Stimulated activated naive CD8-positive, alpha-beta T cell treated with anti-CD3 and anti-CD28 coated beads, Interleukin-15, Interleukin-2, amounts not matched to agents 100 ng/mL and 50 ng/mL, for 24 hours (primary cell): ENCODE measurements around the gene ARHGAP19.

Source experiments
- H3K27ac Mint-ChIP-seq: one replicate; pipeline ENCODE4 v1.8.0; 2021; ENCODE audit warnings: mild to moderate bottlenecking, mixed read lengths
- H3K27me3 Mint-ChIP-seq: one replicate; pipeline ENCODE4 v1.8.0; 2021; ENCODE audit warnings: mixed read lengths
- H3K36me3 Mint-ChIP-seq: one replicate; pipeline ENCODE4 v1.8.0; 2021; ENCODE audit warnings: low read depth, mixed read lengths
- H3K4me1 Mint-ChIP-seq: one replicate; pipeline ENCODE4 v1.8.0; 2021; ENCODE audit warnings: low read depth, mixed read lengths
- H3K4me3 Mint-ChIP-seq: one replicate; pipeline ENCODE4 v1.8.0; 2021; ENCODE audit warnings: mild to moderate bottlenecking, mixed read lengths
- H3K9me3 Mint-ChIP-seq: one replicate; pipeline ENCODE4 v1.8.0; 2021; ENCODE audit warnings: mixed read lengths

Gene ARHGAP19

GRCh38 chr10:97185326-97186058 is 106.9 kb downstream of the ARHGAP19 start, which contains the start of gene SLIT1:
SLIT1 (minus strand) TSS chr10:97185959; CDS start chr10:97185674, 285 bp downstream.
- H3K27me3 Mint-ChIP-seq: peaks cover 50% of the 10 kb centered on the region
- H3K4me3 Mint-ChIP-seq: peak within 1 kb of the TSS; percentile 41
- H3K36me3 Mint-ChIP-seq: no peaks in the 10 kb centered on the region

GRCh38 chr10:97184971-97185325 is 107.5 kb downstream of the ARHGAP19 start:
- no peaks in the 10 kb centered on the region for H3K9me3 Mint-ChIP-seq
- H3K27me3 Mint-ChIP-seq: peaks cover 54% of the 10 kb centered on the region
- no peak overlapping the region for H3K27ac Mint-ChIP-seq
- H3K36me3 Mint-ChIP-seq: no peaks in the 10 kb centered on the region
- H3K4me3 Mint-ChIP-seq: peak overlapping the region; percentile 41
- H3K4me1 Mint-ChIP-seq: peaks cover 8% of the 10 kb centered on the region

More at GRCh38 chr10:97185326-97186058, 106.9 kb downstream of the ARHGAP19 start, which contains the start of gene SLIT1:
- Mint-ChIP-seq H3K9me3 (no peaks in the 10 kb centered on the region), H3K27ac (no peak within 1 kb of the TSS), H3K4me1 (peaks cover 8% of the 10 kb centered on the region)

- H3K4me1 Mint-ChIP-seq: peaks cover 8% of the 10 kb centered on the region
- H3K36me3 Mint-ChIP-seq: no peaks in the 10 kb centered on the region
- no peaks in the 10 kb centered on the region for H3K9me3 Mint-ChIP-seq
- H3K4me3 Mint-ChIP-seq: no peak overlapping the region
- H3K27me3 Mint-ChIP-seq: peaks cover 47% of the 10 kb centered on the region
- H3K27ac Mint-ChIP-seq: no peak overlapping the region
Measured at GRCh38 chr10:97183314-97183713, 109.1 kb downstream of the ARHGAP19 start.

GRCh38 chr10:97182288-97182990 is 110.0 kb downstream of the ARHGAP19 start:
- Mint-ChIP-seq H3K36me3 (no peaks in the 10 kb centered on the region), H3K27me3 (peaks cover 42% of the 10 kb centered on the region), H3K4me3 (no peak overlapping the region), H3K4me1 (peaks cover 8% of the 10 kb centered on the region), H3K27ac (no peak overlapping the region), H3K9me3 (no peaks in the 10 kb centered on the region)

DNA sequence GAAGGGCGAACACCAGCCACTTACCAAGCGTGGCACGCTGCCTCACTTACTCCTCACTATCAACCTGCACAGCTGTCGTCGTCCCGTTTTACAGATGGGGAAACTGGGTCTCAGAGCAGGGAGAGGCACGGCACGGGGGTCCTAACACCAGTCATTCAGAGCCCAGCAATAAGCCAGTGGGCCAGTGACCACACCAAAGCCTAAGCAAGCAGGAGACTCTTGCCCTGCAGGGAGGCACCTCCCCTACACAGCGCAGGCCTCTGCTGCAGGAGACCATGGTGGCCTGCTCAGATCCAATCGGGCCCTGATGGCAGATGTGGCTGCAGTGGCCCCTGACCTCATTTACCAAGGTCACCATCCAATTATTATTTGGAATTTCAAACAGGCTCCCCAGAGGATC is 111.5 kb downstream of the ARHGAP19 start:
- Mint-ChIP-seq H3K27ac (no peak overlapping the region), H3K27me3 (peaks cover 30% of the 10 kb centered on the region), H3K36me3 (no peaks in the 10 kb centered on the region), H3K9me3 (no peaks in the 10 kb centered on the region), H3K4me3 (no peak overlapping the region), H3K4me1 (peaks cover 3% of the 10 kb centered on the region)

GRCh38 chr10:97180363-97180755 is 112.1 kb downstream of the ARHGAP19 start:
- Mint-ChIP-seq H3K4me3 (no peak overlapping the region), H3K4me1 (peaks cover 3% of the 10 kb centered on the region), H3K27ac (no peak overlapping the region), H3K36me3 (no peaks in the 10 kb centered on the region), H3K27me3 (peaks cover 30% of the 10 kb centered on the region), H3K9me3 (no peaks in the 10 kb centered on the region)

DNA sequence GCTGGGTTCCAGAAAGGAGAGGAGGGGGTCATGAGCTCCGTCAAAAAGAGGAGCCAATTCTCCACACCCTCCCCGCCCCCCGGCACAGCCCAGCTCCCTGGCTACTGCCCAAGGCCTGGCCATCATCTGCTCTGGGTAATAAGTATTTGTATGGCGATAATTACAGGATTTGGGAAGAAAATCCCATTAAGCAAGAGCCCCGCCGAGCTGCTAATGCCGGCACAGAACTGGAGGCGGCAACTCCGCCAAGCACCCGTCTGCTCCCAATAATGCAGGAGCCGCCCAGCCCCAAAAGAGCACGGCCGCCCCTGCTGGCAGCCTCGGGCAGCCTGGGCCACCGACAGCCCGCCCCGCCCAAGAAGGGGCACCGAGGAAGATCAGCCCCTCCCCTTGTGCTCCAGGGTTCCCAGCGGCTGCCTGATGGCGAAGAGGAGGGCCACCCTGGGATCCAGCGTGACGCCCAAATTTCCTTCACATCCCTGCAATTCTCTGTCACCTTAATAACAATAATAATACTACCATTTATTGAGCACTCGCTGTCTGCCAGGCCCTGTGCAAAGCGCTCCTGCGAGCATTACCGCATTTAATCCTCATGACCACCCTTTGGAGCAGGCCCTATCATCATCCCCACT is 112.6 kb downstream of the ARHGAP19 start:
- H3K9me3 Mint-ChIP-seq: no peaks in the 10 kb centered on the region
- H3K36me3 Mint-ChIP-seq: no peaks in the 10 kb centered on the region
- peaks cover under 1% of the 10 kb centered on the region for H3K4me1 Mint-ChIP-seq
- peaks cover 27% of the 10 kb centered on the region for H3K27me3 Mint-ChIP-seq
- no peak overlapping the region for H3K4me3 Mint-ChIP-seq
- H3K27ac Mint-ChIP-seq: no peak overlapping the region

DNA sequence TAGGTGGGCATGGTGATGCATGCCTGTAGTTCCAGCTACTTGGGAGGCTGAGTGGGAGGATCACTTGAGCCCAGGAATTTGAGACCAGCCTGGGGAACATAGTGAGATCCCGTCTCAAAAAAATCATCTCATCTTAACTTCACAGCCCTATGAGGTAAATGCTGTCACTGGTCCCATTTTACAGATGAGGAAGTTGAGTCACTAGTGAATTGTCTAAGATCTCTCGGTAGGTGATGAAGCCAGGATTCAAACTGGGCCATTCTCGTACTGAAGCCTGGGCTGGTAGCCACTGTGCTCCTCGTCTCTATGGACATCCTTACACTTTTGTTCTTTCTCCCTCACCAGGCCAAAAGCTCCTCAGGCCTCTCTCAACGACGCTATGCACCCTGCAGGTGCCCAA is 113.1 kb downstream of the ARHGAP19 start:
- H3K27ac Mint-ChIP-seq: no peak overlapping the region
- no peaks in the 10 kb centered on the region for H3K9me3 Mint-ChIP-seq
- peaks cover 21% of the 10 kb centered on the region for H3K27me3 Mint-ChIP-seq
- no peaks in the 10 kb centered on the region for H3K4me1 Mint-ChIP-seq
- H3K4me3 Mint-ChIP-seq: no peak overlapping the region
- H3K36me3 Mint-ChIP-seq: no peaks in the 10 kb centered on the region

GRCh38 chr10:97178074-97178473 is 114.4 kb downstream of the ARHGAP19 start:
- H3K36me3 Mint-ChIP-seq: no peaks in the 10 kb centered on the region
- H3K27ac Mint-ChIP-seq: no peak overlapping the region
- H3K4me3 Mint-ChIP-seq: no peak overlapping the region
- H3K27me3 Mint-ChIP-seq: peaks cover 13% of the 10 kb centered on the region
- H3K9me3 Mint-ChIP-seq: no peaks in the 10 kb centered on the region
- no peaks in the 10 kb centered on the region for H3K4me1 Mint-ChIP-seq

GRCh38 chr10:97176226-97176625 is 116.2 kb downstream of the ARHGAP19 start:
- no peak overlapping the region for H3K4me3 Mint-ChIP-seq
- no peaks in the 10 kb centered on the region for H3K4me1 Mint-ChIP-seq
- H3K27ac Mint-ChIP-seq: no peak overlapping the region
- H3K36me3 Mint-ChIP-seq: no peaks in the 10 kb centered on the region
- no peaks in the 10 kb centered on the region for H3K9me3 Mint-ChIP-seq
- peaks cover 18% of the 10 kb centered on the region for H3K27me3 Mint-ChIP-seq

DNA sequence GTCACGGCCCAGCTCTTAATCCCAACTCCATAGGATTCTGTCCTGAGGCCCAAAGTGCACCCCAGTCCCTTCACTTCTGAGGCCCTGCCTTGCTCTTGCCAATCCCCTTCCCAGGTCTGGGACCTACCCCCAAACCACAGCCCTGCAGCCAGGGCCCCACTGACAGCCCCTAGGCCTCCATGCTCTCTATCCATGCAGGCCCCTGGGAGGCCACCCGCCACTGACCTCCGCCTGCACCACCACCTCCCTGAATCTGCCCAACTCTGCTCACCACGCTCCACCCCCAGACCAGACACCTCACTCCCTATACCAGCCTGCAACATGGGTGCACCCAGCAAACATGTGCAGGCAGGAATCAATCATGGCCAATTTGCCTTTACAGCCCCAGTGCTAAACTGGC is 116.9 kb downstream of the ARHGAP19 start:
- Mint-ChIP-seq H3K4me1 (no peaks in the 10 kb centered on the region), H3K4me3 (no peak overlapping the region), H3K36me3 (no peaks in the 10 kb centered on the region), H3K9me3 (no peaks in the 10 kb centered on the region), H3K27ac (no peak overlapping the region), H3K27me3 (peaks cover 17% of the 10 kb centered on the region)

DNA sequence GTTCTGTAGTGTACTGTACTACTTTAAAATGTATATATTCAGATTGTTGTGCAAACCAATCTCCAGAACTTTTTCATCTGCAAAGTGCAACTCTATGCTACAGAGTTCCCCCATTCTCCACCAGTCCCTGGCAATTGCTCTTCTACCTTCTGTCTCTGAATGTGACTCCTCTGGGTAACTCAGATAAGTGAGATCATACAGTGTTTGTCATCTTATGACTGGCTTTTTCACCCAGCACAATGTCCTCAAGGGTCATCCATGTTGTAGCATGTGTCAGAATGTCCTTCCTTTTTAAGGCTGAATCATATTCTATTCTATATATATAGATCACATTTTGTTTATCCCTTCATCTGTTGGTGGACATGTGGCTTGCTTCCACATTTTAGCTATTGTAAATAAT is 117.5 kb downstream of the ARHGAP19 start:
- Mint-ChIP-seq H3K27me3 (peaks cover 11% of the 10 kb centered on the region), H3K27ac (no peak overlapping the region)

DNA sequence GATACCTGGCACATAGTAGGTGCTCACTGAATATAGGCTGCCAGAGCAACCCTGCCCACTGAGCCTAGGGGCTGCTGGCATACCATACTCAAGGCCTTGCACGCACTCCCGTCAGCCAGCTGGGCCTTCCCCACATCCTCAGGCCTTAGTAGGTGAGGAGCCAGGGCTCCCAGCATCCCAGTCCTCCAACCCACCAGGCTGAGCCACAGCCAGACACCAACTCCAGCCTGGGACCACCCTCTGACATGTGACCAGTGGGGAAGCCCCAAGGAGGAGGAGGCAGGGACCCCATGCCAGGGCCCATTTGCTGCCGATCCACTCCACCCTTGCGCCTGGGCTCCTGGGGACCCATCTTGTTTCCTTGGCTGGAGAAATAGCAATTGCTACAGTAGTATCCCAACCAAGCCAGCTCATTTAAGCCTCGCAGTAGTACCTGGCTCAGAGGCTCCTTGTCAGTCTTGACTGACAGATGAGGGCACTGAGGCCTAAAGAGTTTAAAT is 118.1 kb downstream of the ARHGAP19 start:
- no peaks in the 10 kb centered on the region for H3K4me1 Mint-ChIP-seq
- no peak overlapping the region for H3K4me3 Mint-ChIP-seq
- no peak overlapping the region for H3K27ac Mint-ChIP-seq
- no peaks in the 10 kb centered on the region for H3K36me3 Mint-ChIP-seq
- peaks cover 10% of the 10 kb centered on the region for H3K27me3 Mint-ChIP-seq
- H3K9me3 Mint-ChIP-seq: no peaks in the 10 kb centered on the region

More for the DNA sequence above, 117.5 kb downstream of the ARHGAP19 start:
- no peak overlapping the region for H3K4me3 Mint-ChIP-seq
- no peaks in the 10 kb centered on the region for H3K9me3 Mint-ChIP-seq
- H3K36me3 Mint-ChIP-seq: no peaks in the 10 kb centered on the region
- no peaks in the 10 kb centered on the region for H3K4me1 Mint-ChIP-seq

DNA sequence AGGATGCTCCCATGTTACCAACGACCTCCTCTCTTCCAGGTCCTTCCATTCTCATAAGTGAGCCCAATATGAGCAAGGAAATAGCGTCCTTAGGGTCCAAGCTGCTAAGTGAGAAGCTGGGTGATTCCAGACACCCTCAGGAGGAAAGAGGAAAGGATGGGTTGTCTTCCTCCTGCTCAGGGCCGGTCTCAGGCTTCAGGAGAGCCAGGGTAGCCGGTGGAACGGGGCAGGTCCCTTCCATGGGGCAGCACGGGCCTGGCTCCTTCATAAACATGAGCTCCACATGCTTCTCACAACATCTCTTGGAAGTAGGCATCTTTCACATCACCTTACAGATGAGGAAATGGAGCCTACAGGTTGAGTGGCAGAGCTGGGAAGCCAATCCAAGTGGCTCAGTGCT is 119.4 kb downstream of the ARHGAP19 start:
- Mint-ChIP-seq H3K4me3 (no peak overlapping the region), H3K36me3 (no peaks in the 10 kb centered on the region), H3K27ac (no peak overlapping the region), H3K27me3 (peaks cover 14% of the 10 kb centered on the region), H3K9me3 (no peaks in the 10 kb centered on the region), H3K4me1 (no peaks in the 10 kb centered on the region)
